Uterus (tissue), 2 donors: ENCODE results near the gene LUC7L3.

Experiments used
- POLR2A ChIP-seq, 2 donors: fragments of 450-650 bp; IDR thresholded peaks; one replicate each; pipeline ENCODE4 v1.6.1; 2016; ENCODE audit warnings: antibody characterized with exemption in 2 of 2, mild to moderate bottlenecking in 1 of 2, moderate library complexity in 1 of 2
- TF ChIP-seq, protein P1 (sequence below), 4 experiments: fragments of 200-600 bp in 2 of 4; fragments of 450-650 bp in 2 of 4; sonication (generic) in 2 of 4; IDR thresholded peaks; one replicate each; pipeline ENCODE4 v1.5.1; 2016 to 2019; ENCODE audit warnings: antibody characterized with exemption in 4 of 4, mild to moderate bottlenecking in 2 of 4, moderate library complexity in 1 of 4

GRCh38 chr17:50712641-50713040, 6.8 kb upstream of the LUC7L3 start:
- TF ChIP-seq, protein P1, sequence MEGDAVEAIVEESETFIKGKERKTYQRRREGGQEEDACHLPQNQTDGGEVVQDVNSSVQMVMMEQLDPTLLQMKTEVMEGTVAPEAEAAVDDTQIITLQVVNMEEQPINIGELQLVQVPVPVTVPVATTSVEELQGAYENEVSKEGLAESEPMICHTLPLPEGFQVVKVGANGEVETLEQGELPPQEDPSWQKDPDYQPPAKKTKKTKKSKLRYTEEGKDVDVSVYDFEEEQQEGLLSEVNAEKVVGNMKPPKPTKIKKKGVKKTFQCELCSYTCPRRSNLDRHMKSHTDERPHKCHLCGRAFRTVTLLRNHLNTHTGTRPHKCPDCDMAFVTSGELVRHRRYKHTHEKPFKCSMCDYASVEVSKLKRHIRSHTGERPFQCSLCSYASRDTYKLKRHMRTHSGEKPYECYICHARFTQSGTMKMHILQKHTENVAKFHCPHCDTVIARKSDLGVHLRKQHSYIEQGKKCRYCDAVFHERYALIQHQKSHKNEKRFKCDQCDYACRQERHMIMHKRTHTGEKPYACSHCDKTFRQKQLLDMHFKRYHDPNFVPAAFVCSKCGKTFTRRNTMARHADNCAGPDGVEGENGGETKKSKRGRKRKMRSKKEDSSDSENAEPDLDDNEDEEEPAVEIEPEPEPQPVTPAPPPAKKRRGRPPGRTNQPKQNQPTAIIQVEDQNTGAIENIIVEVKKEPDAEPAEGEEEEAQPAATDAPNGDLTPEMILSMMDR (IDR thresholded peaks at IDR 0.05), result no peak
- TF ChIP-seq POLR2A (IDR thresholded peaks at IDR 0.05), result no peak
